ENCODE measurements around the gene TNFRSF9.

TNFRSF9 gene

DNA sequence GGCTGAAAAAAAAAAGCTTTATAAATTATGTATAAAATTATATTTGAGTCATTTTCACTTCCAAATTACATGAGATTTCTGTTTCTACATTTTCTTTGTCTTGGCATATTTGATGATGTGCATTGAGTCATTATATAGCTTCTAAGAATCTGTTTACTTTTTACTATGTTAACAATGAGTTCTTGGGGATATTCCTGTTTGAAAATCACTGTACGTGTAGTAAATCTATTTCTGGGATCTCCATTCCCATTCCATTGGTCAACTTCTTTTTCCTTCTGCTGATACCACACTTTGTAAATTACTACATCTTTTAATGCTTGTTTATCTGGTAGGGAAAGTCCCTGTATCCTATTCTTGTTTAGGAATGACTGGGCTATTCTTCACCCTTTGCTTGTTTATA, 43.6 kb downstream of the TNFRSF9 start:
- no peak for DNase-seq (ENCODE audit: low read depth, low spot score)
- no peak overlapping the region for H3K4me3 ChIP-seq
- no peak overlapping the region for H3K9ac ChIP-seq (ENCODE audit: insufficient read length)
- no peaks in the 10 kb centered on the region for H3K36me3 ChIP-seq (ENCODE audit: insufficient read depth, low read length)
- H3K27ac ChIP-seq, result no peak overlapping the region
- no peaks in the 10 kb centered on the region for H3K9me3 ChIP-seq (ENCODE audit: low read depth, low read length)
- TF ChIP-seq POLR2AphosphoS5 (IDR thresholded peaks at IDR 0.05; ENCODE audit: borderline replicate concordance, low read depth, low read length) (no peak), EZH2 (IDR thresholded peaks at IDR 0.05) (no peak), FOXP2 (optimal IDR thresholded peaks at IDR 0.05; ENCODE audit: control extremely low read depth, extremely low read length, insufficient read depth) (no peak)

DNA sequence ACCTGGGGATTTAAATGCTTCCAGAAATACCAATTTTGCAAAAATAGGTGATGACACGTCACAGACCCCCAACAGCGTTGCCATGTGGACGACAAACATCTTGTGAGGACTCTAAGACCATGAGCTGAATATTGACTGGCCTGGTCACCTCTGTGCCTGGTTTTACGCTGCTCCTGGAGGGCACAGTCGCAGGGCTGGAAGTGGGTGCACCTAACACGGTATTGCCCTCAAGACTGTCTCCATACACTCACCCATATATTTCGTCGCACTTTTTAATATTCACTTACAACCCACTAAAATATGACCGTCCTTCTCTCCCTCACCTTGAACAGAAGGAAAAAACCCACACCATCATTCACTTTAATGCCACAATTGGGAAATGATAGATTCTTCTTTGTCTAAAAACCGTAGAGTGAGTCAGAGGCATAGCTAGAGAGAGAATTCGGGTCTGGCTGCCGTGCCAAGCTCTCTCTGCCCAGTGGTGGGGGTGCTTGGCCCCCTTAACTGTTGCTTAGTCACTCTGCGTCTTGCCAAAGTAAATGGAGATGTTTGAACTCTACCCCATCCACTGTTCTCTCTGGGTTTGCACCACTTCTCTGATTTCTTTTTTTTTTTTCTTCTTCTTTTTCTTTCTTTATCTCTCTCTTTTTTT, 47.0 kb downstream of the TNFRSF9 start:
- Histone ChIP-seq H3K27ac (no peak overlapping the region), H3K4me3 (no peak overlapping the region), H3K9me3 (ENCODE audit: low read depth, low read length) (no peaks in the 10 kb centered on the region), H3K9ac (ENCODE audit: insufficient read length) (no peak overlapping the region), H3K36me3 (ENCODE audit: insufficient read depth, low read length) (no peaks in the 10 kb centered on the region)
- no peak for TF ChIP-seq POLR2AphosphoS5 (IDR thresholded peaks at IDR 0.05; ENCODE audit: borderline replicate concordance, low read depth, low read length)
- no peak for TF ChIP-seq FOXP2 (optimal IDR thresholded peaks at IDR 0.05; ENCODE audit: control extremely low read depth, extremely low read length, insufficient read depth)
- TF ChIP-seq EZH2 (IDR thresholded peaks at IDR 0.05), result no peak
- no peak for DNase-seq (ENCODE audit: low read depth, low spot score)

DNA sequence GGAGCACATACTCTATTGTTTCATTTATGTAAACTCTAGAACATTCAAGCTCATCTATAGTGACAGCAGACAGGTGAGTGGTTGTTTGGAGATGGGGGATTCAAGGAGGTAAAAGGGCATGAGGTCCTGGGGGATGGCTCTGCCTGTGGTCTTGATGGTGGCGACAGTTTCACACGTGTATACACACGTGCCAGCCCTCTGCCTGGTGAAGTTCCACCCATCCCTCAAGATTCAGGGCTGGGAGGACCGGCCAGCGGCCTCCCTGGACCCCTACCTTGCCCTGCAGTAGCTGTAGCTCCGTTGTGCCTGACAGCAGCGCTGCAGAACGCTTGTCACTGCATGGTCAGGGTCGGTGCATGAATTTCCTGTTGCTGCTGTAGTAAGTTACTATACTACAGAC, 48.8 kb downstream of the TNFRSF9 start:
- H3K27ac ChIP-seq, result no peak overlapping the region
- no peaks in the 10 kb centered on the region for H3K36me3 ChIP-seq (ENCODE audit: insufficient read depth, low read length)
- TF ChIP-seq EZH2 (IDR thresholded peaks at IDR 0.05) (no peak), FOXP2 (optimal IDR thresholded peaks at IDR 0.05; ENCODE audit: control extremely low read depth, extremely low read length, insufficient read depth) (no peak), POLR2AphosphoS5 (IDR thresholded peaks at IDR 0.05; ENCODE audit: borderline replicate concordance, low read depth, low read length) (no peak)
- no peaks in the 10 kb centered on the region for H3K9me3 ChIP-seq (ENCODE audit: low read depth, low read length)
- no peak overlapping the region for H3K9ac ChIP-seq (ENCODE audit: insufficient read length)
- no peak for DNase-seq (ENCODE audit: low read depth, low spot score)
- no peak overlapping the region for H3K4me3 ChIP-seq

DNA sequence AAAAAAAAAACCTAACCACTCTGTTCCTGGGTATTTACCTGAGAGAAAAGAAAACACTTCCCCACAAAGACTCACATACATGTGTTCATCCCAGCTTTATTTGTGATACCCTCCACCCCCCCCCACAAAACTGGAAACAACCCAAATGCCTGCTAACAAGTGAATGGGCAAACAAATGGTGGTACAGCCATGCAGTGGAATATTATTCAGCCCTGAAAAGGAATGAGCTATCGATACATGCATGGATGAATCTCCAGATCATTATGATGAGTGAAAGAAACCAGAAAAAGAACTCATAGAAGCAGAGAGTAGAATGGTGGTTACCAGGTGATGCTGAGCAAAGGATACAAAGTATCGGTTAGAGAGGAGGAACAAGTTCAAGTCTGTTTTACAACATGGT, 49.8 kb downstream of the TNFRSF9 start:
- Histone ChIP-seq H3K9ac (ENCODE audit: insufficient read length) (no peak overlapping the region), H3K36me3 (ENCODE audit: insufficient read depth, low read length) (no peaks in the 10 kb centered on the region), H3K27ac (no peak overlapping the region), H3K9me3 (ENCODE audit: low read depth, low read length) (no peaks in the 10 kb centered on the region), H3K4me3 (no peak overlapping the region)
- DNase-seq (ENCODE audit: low read depth, low spot score), result no peak
- TF ChIP-seq EZH2 (IDR thresholded peaks at IDR 0.05) (no peak), FOXP2 (optimal IDR thresholded peaks at IDR 0.05; ENCODE audit: control extremely low read depth, extremely low read length, insufficient read depth) (no peak), POLR2AphosphoS5 (IDR thresholded peaks at IDR 0.05; ENCODE audit: borderline replicate concordance, low read depth, low read length) (no peak)

DNA sequence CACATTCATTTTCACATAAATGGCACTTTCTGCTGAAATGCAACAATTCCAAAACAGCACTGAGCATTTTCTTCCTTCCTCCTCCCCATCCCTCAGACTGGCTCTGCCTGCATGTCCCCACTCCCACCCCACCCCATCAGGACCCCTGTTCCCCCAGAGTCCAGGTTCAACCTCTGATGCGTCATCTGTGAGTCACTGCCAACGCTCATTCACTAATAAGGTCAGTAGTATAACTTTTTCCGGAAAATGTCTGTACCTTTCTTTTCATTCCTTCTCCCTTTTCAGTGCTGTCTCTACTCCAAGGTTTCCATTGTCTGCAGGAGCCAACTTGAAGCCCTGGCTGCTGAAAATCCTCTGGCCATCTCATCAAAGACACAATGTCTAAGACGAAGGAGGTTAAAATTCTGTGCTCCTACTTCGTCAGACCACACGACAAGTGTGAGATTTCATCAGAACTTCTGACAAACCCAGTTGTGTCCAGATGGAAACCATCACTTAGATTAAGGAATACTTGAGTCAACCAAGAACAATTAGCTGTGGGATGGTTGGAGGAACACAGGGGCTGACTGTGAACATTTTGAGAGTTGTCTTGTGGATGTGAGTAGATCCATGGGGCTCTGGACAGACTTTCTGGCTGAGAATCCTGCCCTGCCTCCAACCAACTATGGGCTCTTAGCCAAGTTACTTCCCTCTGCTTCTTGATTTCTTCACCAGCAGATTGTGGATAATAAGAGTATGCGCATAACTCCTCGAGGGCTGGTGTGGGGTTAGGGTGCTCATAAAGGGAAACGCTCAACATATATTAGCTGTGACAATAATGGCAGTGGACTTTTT, 52.2 kb downstream of the TNFRSF9 start:
- Histone ChIP-seq H3K27ac (no peak overlapping the region), H3K4me3 (no peak overlapping the region), H3K9ac (ENCODE audit: insufficient read length) (no peak overlapping the region), H3K36me3 (ENCODE audit: insufficient read depth, low read length) (no peaks in the 10 kb centered on the region), H3K9me3 (ENCODE audit: low read depth, low read length) (no peaks in the 10 kb centered on the region)
- DNase-seq (ENCODE audit: low read depth, low spot score), result no peak
- TF ChIP-seq EZH2 (IDR thresholded peaks at IDR 0.05), result no peak
- no peak for TF ChIP-seq FOXP2 (optimal IDR thresholded peaks at IDR 0.05; ENCODE audit: control extremely low read depth, extremely low read length, insufficient read depth)
- TF ChIP-seq POLR2AphosphoS5 (IDR thresholded peaks at IDR 0.05; ENCODE audit: borderline replicate concordance, low read depth, low read length), result no peak

DNA sequence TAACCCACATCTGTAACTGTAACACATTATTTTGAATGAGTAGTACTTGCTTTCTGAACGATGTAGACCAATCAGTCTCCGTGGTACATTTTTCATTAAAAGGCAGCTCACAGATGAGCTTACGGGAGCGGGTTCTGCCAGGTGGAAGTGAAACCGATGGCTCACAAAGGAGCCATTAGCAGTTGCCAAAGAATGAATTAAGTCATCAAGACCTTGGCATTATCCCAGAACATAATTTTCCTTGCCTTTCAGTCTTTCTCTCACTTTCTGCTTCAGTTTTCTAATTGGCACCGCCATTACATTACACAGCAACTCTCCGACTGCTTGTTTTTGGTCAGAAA, 54.3 kb downstream of the TNFRSF9 start:
- Histone ChIP-seq H3K4me3 (no peak overlapping the region), H3K27ac (no peak overlapping the region), H3K36me3 (ENCODE audit: insufficient read depth, low read length) (no peaks in the 10 kb centered on the region), H3K9me3 (ENCODE audit: low read depth, low read length) (no peaks in the 10 kb centered on the region), H3K9ac (ENCODE audit: insufficient read length) (no peak overlapping the region)
- TF ChIP-seq EZH2 (IDR thresholded peaks at IDR 0.05) (no peak), POLR2AphosphoS5 (IDR thresholded peaks at IDR 0.05; ENCODE audit: borderline replicate concordance, low read depth, low read length) (no peak), FOXP2 (optimal IDR thresholded peaks at IDR 0.05; ENCODE audit: control extremely low read depth, extremely low read length, insufficient read depth) (no peak)
- DNase-seq (ENCODE audit: low read depth, low spot score), result no peak

DNA sequence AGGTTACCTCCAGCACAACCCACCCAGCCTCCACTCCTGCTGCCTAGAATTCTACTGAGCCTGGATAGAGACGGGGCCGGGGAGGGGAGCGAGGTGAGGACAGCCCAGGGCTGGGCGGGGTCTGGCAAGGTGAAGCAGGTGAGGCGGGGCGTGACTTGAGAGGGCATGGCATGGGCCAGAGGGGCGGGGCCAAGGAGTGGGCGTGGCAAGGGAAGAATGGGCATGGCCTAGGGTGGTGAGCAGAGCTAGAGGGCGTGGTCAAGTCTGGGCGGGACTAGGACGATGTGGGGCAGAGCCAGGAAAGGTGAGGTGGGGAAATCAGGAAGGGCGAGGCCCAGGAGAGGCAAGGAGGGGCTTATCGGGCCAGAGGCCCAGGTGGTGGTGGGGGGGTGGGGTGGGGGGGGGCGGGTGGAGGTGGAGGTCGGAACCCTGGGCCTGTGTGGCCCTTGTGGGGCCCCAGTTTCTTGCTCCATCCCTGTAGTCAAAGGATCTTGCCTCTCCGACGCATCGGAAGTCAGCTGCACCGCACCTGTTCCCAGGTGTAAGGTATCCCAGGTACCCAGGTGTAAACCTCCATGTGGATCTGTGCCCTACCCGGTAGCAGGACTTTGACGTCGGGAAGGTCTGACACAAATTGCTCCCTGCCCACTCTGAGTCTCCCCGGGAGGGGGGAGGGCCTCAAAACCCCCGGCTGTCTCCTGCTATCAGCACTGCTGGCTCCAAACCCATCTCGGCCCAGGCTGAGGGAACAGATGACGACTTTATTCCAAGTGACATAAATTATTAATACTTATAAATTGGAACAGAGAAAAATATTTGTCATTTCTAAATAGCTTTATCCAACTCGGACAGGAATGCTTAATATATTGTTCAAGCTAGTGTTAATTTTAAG, 54.9 kb downstream of the TNFRSF9 start:
- no peaks in the 10 kb centered on the region for H3K9me3 ChIP-seq (ENCODE audit: low read depth, low read length)
- no peak for DNase-seq (ENCODE audit: low read depth, low spot score)
- no peak for TF ChIP-seq FOXP2 (optimal IDR thresholded peaks at IDR 0.05; ENCODE audit: control extremely low read depth, extremely low read length, insufficient read depth)
- TF ChIP-seq POLR2AphosphoS5 (IDR thresholded peaks at IDR 0.05; ENCODE audit: borderline replicate concordance, low read depth, low read length), result no peak
- no peak for TF ChIP-seq EZH2 (IDR thresholded peaks at IDR 0.05)
- H3K27ac ChIP-seq, result no peak overlapping the region
- H3K9ac ChIP-seq (ENCODE audit: insufficient read length), result no peak overlapping the region
- H3K4me3 ChIP-seq, result no peak overlapping the region
- no peaks in the 10 kb centered on the region for H3K36me3 ChIP-seq (ENCODE audit: insufficient read depth, low read length)

DNA sequence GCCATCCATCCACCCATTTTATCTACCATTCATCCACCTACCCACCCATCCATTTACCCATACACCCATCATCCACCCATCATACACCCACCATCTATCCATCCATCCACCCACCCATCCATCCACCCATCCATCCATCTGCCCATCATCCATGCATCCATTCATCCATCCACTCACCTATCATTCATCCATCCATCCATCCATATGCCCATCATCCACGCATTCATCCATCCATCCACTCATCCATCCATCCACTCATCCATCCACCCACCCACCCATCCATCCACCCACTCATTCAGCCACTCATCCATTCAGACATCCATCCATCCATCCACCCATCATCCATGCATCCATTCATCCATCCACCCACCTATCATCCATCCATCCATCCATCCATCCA, 55.9 kb downstream of the TNFRSF9 start:
- no peaks in the 10 kb centered on the region for H3K36me3 ChIP-seq (ENCODE audit: insufficient read depth, low read length)
- no peak overlapping the region for H3K4me3 ChIP-seq
- DNase-seq (ENCODE audit: low read depth, low spot score), result no peak
- TF ChIP-seq POLR2AphosphoS5 (IDR thresholded peaks at IDR 0.05; ENCODE audit: borderline replicate concordance, low read depth, low read length) (no peak), EZH2 (IDR thresholded peaks at IDR 0.05) (no peak), FOXP2 (optimal IDR thresholded peaks at IDR 0.05; ENCODE audit: control extremely low read depth, extremely low read length, insufficient read depth) (no peak)
- H3K9me3 ChIP-seq (ENCODE audit: low read depth, low read length), result no peaks in the 10 kb centered on the region
- H3K9ac ChIP-seq (ENCODE audit: insufficient read length), result no peak overlapping the region
- H3K27ac ChIP-seq, result no peak overlapping the region
